ENCODE results near the gene PARS2.

PARS2 gene

GRCh38 chr1:54764133-54764921 lies at the start of gene PARS2:
PARS2 (minus strand) TSS chr1:54764523; CDS start chr1:54759161, 5,362 bp downstream.
- TF ChIP-seq CTCF (IDR thresholded peaks at IDR 0.05; ENCODE audit: low read depth, low read length, missing control alignments): no peak
- peak within 1 kb of the TSS; percentile 79 for H3K4me3 ChIP-seq (replicated peaks; ENCODE audit: low read depth, low read length)
- DNase-seq (ENCODE audit: extremely low read depth, low read depth): peak; percentile 99

GRCh38 chr1:54814126-54814498 lies 49.8 kb upstream of the PARS2 start:
- DNase-seq (ENCODE audit: extremely low read depth, low read depth): no peak

GRCh38 chr1:54813485-54814125 lies 49.3 kb upstream of the PARS2 start:
- no peak for DNase-seq (ENCODE audit: extremely low read depth, low read depth)
- H3K4me3 ChIP-seq (replicated peaks; ENCODE audit: low read depth, low read length): no peak overlapping the region
- no peak for TF ChIP-seq CTCF (IDR thresholded peaks at IDR 0.05; ENCODE audit: low read depth, low read length, missing control alignments)

More at GRCh38 chr1:54814126-54814498, 49.8 kb upstream of the PARS2 start:
- H3K4me3 ChIP-seq (replicated peaks; ENCODE audit: low read depth, low read length): no peak overlapping the region
- TF ChIP-seq CTCF (IDR thresholded peaks at IDR 0.05; ENCODE audit: low read depth, low read length, missing control alignments): no peak

- TF ChIP-seq CTCF (IDR thresholded peaks at IDR 0.05; ENCODE audit: low read depth, low read length, missing control alignments): no peak
- no peak overlapping the region for H3K4me3 ChIP-seq (replicated peaks; ENCODE audit: low read depth, low read length)
- DNase-seq (ENCODE audit: extremely low read depth, low read depth): no peak
Measured at GRCh38 chr1:54812801-54813484, 48.6 kb upstream of the PARS2 start.

GRCh38 chr1:54811739-54812655 lies 47.7 kb upstream of the PARS2 start:
- TF ChIP-seq CTCF (IDR thresholded peaks at IDR 0.05; ENCODE audit: low read depth, low read length, missing control alignments): no peak
- no peak for DNase-seq (ENCODE audit: extremely low read depth, low read depth)

GRCh38 chr1:54811066-54811465 lies 46.7 kb upstream of the PARS2 start:
- DNase-seq (ENCODE audit: extremely low read depth, low read depth): no peak
- no peak overlapping the region for H3K4me3 ChIP-seq (replicated peaks; ENCODE audit: low read depth, low read length)
- TF ChIP-seq CTCF (IDR thresholded peaks at IDR 0.05; ENCODE audit: low read depth, low read length, missing control alignments): no peak

More at GRCh38 chr1:54811739-54812655, 47.7 kb upstream of the PARS2 start:
- H3K4me3 ChIP-seq (replicated peaks; ENCODE audit: low read depth, low read length): no peak overlapping the region

Data from HFF-Myc (cell line).